Measurements from ENCODE around the gene MRM3. TPM values are rescaled to one million over a fixed set of nuclear protein-coding genes. Genes with fewer than 3 reads are reported as not detected.

Gene MRM3
- total RNA-seq, 4 donors from 2014 or later, result 20.5 to 33.9 (median 27.8) TPM

DNA sequence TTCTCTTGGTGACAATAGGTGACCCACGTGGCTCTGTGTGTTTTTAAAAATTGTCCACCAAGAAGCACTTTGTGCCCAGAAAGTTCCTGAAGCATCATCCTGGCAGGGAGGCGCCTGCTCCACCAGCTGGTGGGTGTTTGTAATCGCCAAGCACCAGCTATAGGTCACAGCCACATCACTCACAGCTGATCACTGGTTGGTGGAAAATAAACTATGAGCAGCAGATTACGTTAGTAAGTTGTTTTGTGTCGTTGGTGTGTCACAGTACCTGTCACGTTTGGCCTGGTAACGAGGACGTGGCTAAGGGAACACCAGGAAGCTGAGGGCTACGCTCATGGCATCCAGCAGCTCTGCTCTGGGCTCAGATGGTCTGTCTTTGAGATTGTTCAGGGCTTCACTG, 10.1 kb downstream of the MRM3 start:
- H3K4me1 ChIP-seq, result peaks cover 0 to 41% (median 11%) of the 10 kb centered on the region in 3 donors
- peak; percentile 41 for TF ChIP-seq POLR2AphosphoS5 (IDR thresholded peaks at IDR 0.05)
- no peak for TF ChIP-seq POLR2A (IDR thresholded peaks at IDR 0.05)
- no peaks in the 10 kb centered on the region for H3K27me3 ChIP-seq
- WGBS, 2 donors (ENCODE audit: low coverage in 1 of 2), result 23 to 58% methylated on average over 3 to 9 of the region's 9 CpGs
- no peak for ATAC-seq
- H3K9me3 ChIP-seq, result no peaks in the 10 kb centered on the region
- no peak overlapping the region for H3K4me3 ChIP-seq
- peak overlapping the region in 2 of 4 donors; percentile 42 to 43 for H3K27ac ChIP-seq
- peaks cover 0 to 58% of the 10 kb centered on the region in 2 donors for H3K36me3 ChIP-seq

- Histone ChIP-seq H3K4me1 (peaks cover 0 to 38% (median 11%) of the 10 kb centered on the region in 3 donors), H3K4me3 (peak overlapping the region in 1 of 2 donors; percentile 34), H3K9me3 (no peaks in the 10 kb centered on the region), H3K36me3 (peaks cover 0 to 38% of the 10 kb centered on the region in 2 donors), H3K27ac (peak overlapping the region; percentile 2 to 83 (median 72)), H3K27me3 (no peaks in the 10 kb centered on the region)
- TF ChIP-seq POLR2AphosphoS5 (IDR thresholded peaks at IDR 0.05), result peak; percentile 79
- TF ChIP-seq POLR2A (IDR thresholded peaks at IDR 0.05), result no peak
- TF ChIP-seq, protein P1, sequence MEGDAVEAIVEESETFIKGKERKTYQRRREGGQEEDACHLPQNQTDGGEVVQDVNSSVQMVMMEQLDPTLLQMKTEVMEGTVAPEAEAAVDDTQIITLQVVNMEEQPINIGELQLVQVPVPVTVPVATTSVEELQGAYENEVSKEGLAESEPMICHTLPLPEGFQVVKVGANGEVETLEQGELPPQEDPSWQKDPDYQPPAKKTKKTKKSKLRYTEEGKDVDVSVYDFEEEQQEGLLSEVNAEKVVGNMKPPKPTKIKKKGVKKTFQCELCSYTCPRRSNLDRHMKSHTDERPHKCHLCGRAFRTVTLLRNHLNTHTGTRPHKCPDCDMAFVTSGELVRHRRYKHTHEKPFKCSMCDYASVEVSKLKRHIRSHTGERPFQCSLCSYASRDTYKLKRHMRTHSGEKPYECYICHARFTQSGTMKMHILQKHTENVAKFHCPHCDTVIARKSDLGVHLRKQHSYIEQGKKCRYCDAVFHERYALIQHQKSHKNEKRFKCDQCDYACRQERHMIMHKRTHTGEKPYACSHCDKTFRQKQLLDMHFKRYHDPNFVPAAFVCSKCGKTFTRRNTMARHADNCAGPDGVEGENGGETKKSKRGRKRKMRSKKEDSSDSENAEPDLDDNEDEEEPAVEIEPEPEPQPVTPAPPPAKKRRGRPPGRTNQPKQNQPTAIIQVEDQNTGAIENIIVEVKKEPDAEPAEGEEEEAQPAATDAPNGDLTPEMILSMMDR (IDR thresholded peaks at IDR 0.05), result peak in 3 of 4 experiments; percentile 88 to 94 (median 90)
- WGBS, 2 donors (ENCODE audit: low coverage in 1 of 2), result 0 to 3% methylated on average over 9 to 18 of the region's 18 CpGs
- peak; percentile 73 for ATAC-seq
These were observed 12.7 kb downstream of the MRM3 start for GRCh38 chr17:794876-795275.

- Histone ChIP-seq H3K9me3 (no peaks in the 10 kb centered on the region), H3K27ac (peak overlapping the region; percentile 2 to 83 (median 72)), H3K27me3 (no peaks in the 10 kb centered on the region), H3K4me3 (peak overlapping the region in 1 of 2 donors; percentile 34), H3K4me1 (peaks cover 0 to 34% (median 11%) of the 10 kb centered on the region in 3 donors), H3K36me3 (peaks cover 0 to 38% of the 10 kb centered on the region in 2 donors)
- WGBS, 2 donors (ENCODE audit: low coverage in 1 of 2), result 54% methylated on average over 5 of the region's 14 CpGs; no CpG with 5 or more reads in 1 of the 2 donors
- TF ChIP-seq EP300 (IDR thresholded peaks at IDR 0.05), result no peak
- TF ChIP-seq, protein P1 (IDR thresholded peaks at IDR 0.05), result no peak
- no peak for TF ChIP-seq POLR2AphosphoS5 (IDR thresholded peaks at IDR 0.05)
- no peak for TF ChIP-seq POLR2A (IDR thresholded peaks at IDR 0.05)
- no peak for ATAC-seq
These were observed 13.1 kb downstream of the MRM3 start for GRCh38 chr17:795276-795675.

DNA sequence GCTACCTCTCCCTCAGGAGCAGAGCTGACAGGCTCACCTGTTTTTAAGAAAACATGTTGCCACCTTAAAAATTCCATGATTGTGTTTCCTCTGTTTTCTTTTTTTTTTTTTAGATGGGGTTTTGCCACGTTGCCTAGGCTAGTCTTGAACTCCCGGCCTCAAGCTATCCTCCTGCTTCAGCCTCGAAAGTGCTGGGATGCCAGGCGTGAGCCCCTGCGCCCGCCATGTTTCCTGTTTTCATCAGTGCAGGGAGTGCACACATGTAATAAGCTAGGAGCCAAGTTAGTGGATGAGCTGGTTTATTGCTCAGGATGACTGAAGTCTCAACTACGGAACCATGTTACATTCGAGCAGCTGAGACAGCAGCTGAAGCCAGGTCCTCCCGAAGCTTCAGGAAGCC, 13.6 kb downstream of the MRM3 start:
- 62% methylated on average over 4 of the region's 9 CpGs; no CpG with 5 or more reads in 1 of the 2 donors for WGBS, 2 donors (ENCODE audit: low coverage in 1 of 2)
- TF ChIP-seq POLR2AphosphoS5 (IDR thresholded peaks at IDR 0.05), result no peak
- no peak for TF ChIP-seq EP300 (IDR thresholded peaks at IDR 0.05)
- TF ChIP-seq, protein P1 (IDR thresholded peaks at IDR 0.05), result no peak
- no peak for TF ChIP-seq POLR2A (IDR thresholded peaks at IDR 0.05)

DNA sequence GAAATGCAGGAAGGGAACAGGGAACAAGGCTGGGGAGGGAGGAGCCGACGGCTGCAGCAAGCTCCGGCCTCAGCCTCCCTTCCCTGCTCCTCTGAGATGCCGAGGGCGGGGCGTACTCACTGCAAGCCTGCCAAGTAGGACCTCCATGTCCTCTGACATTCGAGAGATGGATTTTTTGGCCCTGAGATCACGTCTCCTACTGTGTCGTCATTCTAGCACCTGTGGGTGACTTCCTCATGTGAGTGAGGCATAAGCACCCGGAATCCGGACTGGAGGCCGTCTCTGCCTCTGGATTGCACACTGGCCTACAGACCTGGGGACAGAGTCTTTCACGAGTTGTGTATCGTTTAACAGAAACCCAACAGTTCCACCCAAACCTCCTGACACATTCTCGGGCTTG, 14.5 kb downstream of the MRM3 start:
- no peak for ATAC-seq
- Histone ChIP-seq H3K9me3 (no peaks in the 10 kb centered on the region), H3K27ac (peak overlapping the region in 3 of 4 donors; percentile 44 to 83 (median 54)), H3K4me1 (peaks cover 0 to 33% (median 11%) of the 10 kb centered on the region in 3 donors), H3K4me3 (no peak overlapping the region), H3K36me3 (peaks cover 0 to 39% of the 10 kb centered on the region in 2 donors), H3K27me3 (no peaks in the 10 kb centered on the region)
- TF ChIP-seq EP300 (IDR thresholded peaks at IDR 0.05), result no peak
- TF ChIP-seq POLR2A (IDR thresholded peaks at IDR 0.05), result no peak
- TF ChIP-seq POLR2AphosphoS5 (IDR thresholded peaks at IDR 0.05), result no peak
- TF ChIP-seq, protein P1 (IDR thresholded peaks at IDR 0.05), result no peak
- WGBS, 2 donors (ENCODE audit: low coverage in 1 of 2), result 78 to 86% methylated on average over 4 to 8 of the region's 15 CpGs

More for the DNA sequence above, 13.6 kb downstream of the MRM3 start:
- ATAC-seq, result no peak
- Histone ChIP-seq H3K9me3 (no peaks in the 10 kb centered on the region), H3K4me1 (peaks cover 0 to 33% (median 11%) of the 10 kb centered on the region in 3 donors), H3K4me3 (no peak overlapping the region), H3K27me3 (no peaks in the 10 kb centered on the region), H3K27ac (peak overlapping the region in 3 of 4 donors; percentile 68 to 83 (median 76)), H3K36me3 (peaks cover 0 to 41% of the 10 kb centered on the region in 2 donors)

Data from gastroesophageal sphincter (tissue), 4 donors.